Bone marrow (tissue), 2 donors: ENCODE results near the gene SCUBE3.

Source experiments
- DNase-seq, 2 donors: peaks; one replicate each; lab custom pipeline; 2025; lab: John Stamatoyannopoulos, UW

SCUBE3 gene

GRCh38 chr6:35213824-35214756, at the start of gene SCUBE3:
Gene SCUBE3 (plus strand): TSS chr6:35213956. CDS start chr6:35214419, 463 bp downstream.
- no peak for DNase-seq

GRCh38 chr6:35164277-35164676, 49.5 kb upstream of the SCUBE3 start:
- no peak for DNase-seq

DNA sequence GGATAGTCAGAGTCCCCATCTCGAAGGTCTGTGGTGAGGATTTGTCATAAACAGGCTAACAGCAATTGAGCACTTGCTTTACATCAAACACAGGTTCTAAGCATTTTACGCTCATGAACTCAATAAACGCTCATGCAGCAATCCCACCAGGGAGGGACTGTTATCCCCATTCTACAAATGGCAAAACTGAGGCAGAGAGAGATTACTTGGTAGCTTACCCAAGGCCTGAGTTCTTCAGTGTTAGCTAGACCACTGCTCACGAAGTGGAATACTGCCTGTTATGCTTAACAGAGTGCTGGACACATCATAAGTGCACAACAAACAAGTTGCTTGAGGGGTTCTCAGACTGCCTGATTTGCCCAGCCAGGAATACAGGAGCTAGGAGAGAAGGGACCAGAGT, 48.9 kb upstream of the SCUBE3 start:
- DNase-seq: no peak

DNA sequence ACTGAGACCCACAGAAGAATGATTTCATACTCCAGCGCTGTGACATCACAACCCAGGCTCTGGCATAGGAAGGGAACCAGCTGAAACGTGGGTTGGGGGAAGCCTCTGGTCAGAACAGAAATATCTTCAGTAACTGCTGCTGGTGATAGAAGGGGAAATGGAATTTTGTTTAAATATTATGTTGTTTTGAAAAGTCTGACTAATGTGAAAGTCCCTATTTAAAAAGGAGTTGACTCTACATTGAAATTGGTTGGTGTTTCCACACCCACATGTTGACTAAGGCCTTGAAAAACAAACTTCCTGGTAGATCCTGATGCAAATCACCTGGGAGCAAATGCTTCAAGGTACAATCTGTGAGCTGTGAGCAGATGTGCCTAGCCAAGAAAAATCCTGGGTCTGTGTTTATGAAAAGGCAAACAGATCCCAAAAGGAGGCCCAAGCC, 48.1 kb upstream of the SCUBE3 start:
- DNase-seq: no peak

DNA sequence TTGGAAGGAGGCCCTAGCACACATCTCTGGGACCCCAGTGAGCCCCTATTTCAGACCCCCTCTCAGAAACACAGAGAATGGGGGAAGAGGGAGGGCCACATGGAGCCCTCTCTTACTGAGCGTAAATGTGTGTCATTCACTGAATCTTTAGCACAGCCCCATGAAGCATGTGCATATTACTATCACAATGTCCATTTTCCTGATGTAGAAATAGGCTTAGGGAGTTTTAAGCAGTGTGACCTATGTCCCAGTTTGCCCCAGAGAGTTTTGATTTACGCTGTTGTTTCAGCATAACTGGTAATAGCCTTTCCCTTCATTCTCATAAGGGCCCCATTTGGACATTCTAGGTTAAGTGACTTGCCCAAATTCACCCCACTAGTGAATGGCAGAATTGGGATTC, 47.6 kb upstream of the SCUBE3 start:
- no peak for DNase-seq

DNA sequence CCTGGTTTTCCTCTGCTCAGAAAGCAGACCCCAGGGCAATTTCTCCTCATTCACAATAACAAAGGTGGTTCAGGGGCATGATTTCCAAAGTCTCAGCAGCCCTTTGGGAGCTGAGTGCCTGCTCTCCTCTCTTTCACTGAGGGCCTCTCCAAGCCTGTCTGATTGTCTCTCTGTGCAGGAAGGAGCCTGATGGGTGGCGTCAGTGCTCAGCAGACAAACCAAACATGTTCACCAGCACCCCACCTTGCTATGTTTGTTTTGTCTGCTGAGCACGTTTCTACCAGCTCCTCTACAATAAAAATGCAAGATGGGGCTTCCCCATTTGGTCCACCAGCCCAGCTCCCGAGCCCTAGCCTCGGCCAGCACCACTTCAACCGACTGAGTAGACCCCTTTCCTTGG, 47.2 kb upstream of the SCUBE3 start:
- no peak for DNase-seq

GRCh38 chr6:35167505-35167904, 46.3 kb upstream of the SCUBE3 start:
- no peak for DNase-seq

DNA sequence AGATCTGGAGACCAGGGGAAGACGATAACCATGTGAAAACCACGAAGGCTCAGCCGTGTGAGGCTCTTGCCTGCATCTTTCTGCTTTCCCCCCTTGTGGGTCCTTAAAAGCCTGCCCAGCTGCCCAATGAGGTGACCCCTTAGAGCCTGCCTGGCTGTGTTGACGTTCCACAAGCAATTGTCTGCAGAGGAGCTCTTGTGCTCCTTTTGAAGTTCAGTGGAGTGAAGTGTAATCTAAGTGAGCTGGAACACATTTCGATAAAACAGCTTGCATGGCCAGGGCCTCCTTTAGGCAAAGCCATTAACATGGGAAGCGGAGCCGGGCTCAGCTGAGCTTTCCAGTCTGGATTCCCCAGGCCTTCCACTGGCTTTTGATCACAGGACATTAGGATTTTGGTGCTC, 45.3 kb upstream of the SCUBE3 start:
- DNase-seq: no peak

GRCh38 chr6:35170166-35170565, 43.6 kb upstream of the SCUBE3 start:
- DNase-seq: no peak

GRCh38 chr6:35170891-35171290, 42.9 kb upstream of the SCUBE3 start:
- no peak for DNase-seq

GRCh38 chr6:35173044-35173426, 40.7 kb upstream of the SCUBE3 start:
- DNase-seq: no peak

- no peak for DNase-seq
Observed at GRCh38 chr6:35173427-35174087, 40.2 kb upstream of the SCUBE3 start.

DNA sequence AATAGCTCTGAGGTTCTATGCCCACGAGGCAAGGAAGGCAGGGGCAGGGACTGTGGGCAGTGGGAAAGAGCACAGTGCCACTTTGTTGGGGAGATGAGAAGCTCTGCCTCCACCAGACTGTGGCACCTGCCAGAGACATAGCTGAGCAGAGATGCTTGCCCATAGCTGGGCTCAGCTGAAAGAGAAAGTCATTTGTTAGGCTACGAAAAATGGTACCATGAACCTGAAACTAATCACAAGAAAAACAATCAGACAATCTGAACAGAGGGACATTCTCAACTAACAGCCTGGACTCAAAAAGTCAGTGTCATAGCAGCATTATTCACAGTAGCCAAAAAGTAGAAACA, 39.7 kb upstream of the SCUBE3 start:
- no peak for DNase-seq

DNA sequence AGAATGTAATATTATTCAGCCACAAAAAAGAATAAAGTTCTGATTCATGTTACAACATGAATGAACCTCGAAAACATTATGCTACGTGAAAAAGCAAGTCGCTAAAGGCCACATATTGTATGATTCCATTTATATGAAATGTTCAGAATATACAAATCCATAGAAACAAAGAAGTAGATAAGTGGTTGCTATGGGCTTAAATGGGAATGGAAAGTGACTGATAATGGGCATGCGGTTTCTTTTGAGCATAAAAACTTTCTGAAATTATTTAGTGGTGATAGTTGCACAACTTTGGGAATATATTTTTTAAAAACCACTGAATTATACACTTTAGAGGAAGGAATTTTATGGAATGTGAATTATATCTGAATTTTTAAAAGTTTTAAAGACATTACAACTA, 39.3 kb upstream of the SCUBE3 start:
- no peak for DNase-seq

DNA sequence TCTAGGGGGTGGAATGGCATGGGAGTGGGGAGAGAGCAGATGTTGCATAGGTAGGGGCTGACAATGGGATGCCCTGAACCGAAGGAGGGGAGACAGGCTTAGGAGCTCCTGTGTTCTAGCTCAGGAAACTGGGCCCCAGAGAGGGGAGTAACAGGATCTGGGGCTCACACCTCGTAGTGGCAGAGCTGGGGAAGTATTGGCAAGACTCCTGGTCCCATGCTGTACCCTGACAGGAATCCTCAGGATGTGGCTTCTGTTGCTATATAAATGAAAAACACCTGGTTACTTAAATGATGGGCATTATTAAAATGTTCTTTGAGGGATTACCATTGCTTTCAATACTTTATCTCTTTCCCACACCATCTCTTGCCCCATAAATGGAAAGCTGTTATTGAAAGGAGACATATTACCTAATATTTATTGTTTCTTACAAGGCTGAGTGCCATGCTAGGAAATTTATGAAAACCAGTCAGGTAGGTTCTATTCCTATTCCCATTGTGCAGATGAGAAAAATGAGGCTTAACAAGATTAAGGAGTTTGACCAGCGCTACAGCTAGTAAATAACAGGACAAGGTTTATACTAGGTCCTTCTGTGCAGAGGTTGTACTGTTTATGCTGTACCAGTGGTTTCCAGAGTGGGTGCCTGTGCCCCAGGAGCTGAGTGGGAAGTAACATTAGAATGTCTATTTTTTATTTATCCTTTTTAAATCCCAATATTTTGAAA, 37.3 kb upstream of the SCUBE3 start:
- no peak for DNase-seq

GRCh38 chr6:35177157-35177556, 36.6 kb upstream of the SCUBE3 start:
- no peak for DNase-seq

- DNase-seq: no peak
Observed at GRCh38 chr6:35177596-35177995, 36.2 kb upstream of the SCUBE3 start.

DNA sequence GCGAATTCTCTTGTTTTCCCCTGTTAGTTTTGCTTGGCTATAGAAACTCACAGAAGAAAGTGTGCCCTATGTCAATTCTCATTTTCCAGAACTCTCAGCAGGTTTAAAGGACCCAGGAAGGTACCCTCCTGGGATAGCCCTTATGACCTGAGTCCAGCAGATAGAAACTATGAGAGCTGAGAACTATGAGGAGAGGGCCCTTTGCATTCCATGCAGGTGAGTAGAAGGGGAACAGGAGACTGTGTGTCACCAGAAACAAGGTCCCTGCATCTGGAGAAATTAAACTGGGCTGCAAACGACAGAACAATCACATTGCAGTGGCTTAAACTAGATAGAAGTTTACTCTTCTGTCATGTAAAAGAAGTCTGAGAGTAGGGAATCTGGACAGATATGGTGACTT, 35.7 kb upstream of the SCUBE3 start:
- DNase-seq: no peak

DNA sequence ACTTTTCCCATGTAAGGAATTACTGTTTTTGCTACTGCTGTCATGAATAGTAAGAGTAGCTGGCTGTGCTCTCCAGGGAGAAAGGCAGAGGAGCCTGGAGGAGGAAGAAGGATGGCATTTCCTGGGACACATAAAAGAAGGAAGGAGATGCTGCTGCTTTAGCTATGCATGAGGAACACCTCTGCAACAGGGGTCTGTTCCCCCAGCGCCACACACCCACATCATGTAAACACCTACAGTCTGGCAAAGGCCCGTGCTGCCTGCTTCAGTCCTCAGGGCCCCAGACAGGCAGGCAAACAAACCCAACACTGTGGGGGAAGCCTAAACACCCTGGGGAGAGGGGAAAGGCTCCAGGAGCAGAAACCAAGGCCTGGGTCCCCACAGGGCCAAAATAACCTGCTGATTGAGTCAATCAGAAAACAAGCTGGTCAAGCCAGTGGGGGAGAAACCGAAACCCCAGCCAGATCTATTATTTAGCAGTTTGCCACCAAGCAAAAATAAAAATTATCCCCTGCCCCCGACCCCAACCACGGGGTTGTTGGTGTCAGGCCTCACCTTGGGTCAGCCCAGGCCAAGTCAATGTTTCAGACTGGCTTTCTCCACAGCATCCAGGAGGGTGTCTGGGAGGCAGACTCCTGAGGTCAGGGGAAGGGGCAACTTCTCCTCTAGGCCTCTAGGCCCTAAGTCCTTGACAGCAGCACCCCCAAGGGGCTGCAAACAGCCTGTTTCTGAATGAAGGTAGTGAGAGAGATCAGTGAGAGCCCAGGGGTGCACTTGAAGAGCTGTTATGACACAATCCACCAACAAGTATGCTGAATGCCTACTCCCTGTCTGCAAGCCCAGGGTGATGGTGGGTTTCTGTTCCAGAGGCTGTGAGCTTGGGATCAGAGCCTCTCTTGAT, 34.6 kb upstream of the SCUBE3 start:
- no peak for DNase-seq

- no peak for DNase-seq
Observed at GRCh38 chr6:35179901-35180535, 33.7 kb upstream of the SCUBE3 start.

- no peak for DNase-seq
Observed at GRCh38 chr6:35181308-35181932, 32.3 kb upstream of the SCUBE3 start.
